ENCODE data around the gene ZDHHC14. TPM values are rescaled to one million over a fixed set of nuclear protein-coding genes. Genes with fewer than 3 reads are reported as not detected.

The ZDHHC14 gene
- total and polyA plus RNA-seq, 2 of the 8 experiments (the other 6 are each of a cell fraction or from before 2014, with no cell fraction given), result 2.9 to 5.3 TPM

DNA sequence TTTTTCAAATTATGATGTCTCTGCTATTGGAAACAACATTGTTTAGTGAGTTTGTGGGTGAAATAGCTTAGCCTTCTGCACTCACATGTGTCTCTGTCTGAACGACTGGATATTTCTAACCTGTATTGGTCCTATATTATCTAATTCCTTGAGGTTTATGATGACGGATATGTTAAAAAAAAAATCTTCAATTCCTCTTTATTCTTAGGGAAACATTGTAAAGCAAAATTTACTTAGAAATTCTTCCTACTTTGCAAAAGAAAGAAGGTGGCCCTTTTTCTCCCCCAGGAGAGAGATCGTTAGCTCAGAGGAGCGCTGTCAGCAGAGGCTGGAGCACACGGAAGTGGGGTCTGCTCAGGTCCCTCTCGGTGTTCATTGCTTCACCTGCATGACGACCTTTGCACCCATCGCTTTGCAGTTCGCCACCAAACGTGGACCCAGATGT is 149.8 kb downstream of the ZDHHC14 start:
- Histone ChIP-seq H3K36me3 (ENCODE audit: control insufficient read depth in 2 of 4, insufficient read depth in 4 of 4, low read length in 3 of 4) (no peaks in the 10 kb centered on the region), H3K4me1 (replicated peaks in 1 of 4; ENCODE audit: control insufficient read depth in 3 of 4, insufficient read depth in 4 of 4, low read length in 3 of 4) (peaks cover 11 to 27% (median 23%) of the 10 kb centered on the region in 4 experiments), H3K56ac (replicated peaks; ENCODE audit: insufficient read length, low read depth, low read length) (no peak overlapping the region), H3K18ac (ENCODE audit: extremely low read depth, low read length) (peak overlapping the region; percentile 89), H3K4me2 (ENCODE audit: insufficient read depth in 1 of 2, low read depth in 2 of 2, low read length in 2 of 2) (peak overlapping the region; percentile 2; a peak in 1 of 4 replicates), H3K9ac (replicated peaks in 1 of 4; ENCODE audit: extremely low read depth in 1 of 4, low read depth in 3 of 4, low read length in 3 of 4) (no peak overlapping the region), H2BK120ac (replicated peaks; ENCODE audit: low read depth, low read length) (peak overlapping the region; percentile 58), H3K4ac (replicated peaks; ENCODE audit: insufficient read length, low read depth, low read length) (peak overlapping the region; percentile 96), H3K23ac (ENCODE audit: insufficient read length) (no peak overlapping the region), H4K91ac (replicated peaks; ENCODE audit: insufficient read length, low read length) (peak overlapping the region; percentile 88), H2BK15ac (ENCODE audit: low read length) (peak overlapping the region; percentile 53; the same call in 1 of the 2 replicates), H3K27me3 (replicated peaks in 1 of 4; ENCODE audit: control insufficient read depth in 3 of 4, extremely low read depth in 1 of 4, insufficient read depth in 3 of 4, low read length in 3 of 4) (0 out of 7 replicates have a peak, but pooled peaks cover 0 to 2% (median 0%) of the 10 kb centered on the region in 4 experiments), H3K23me2 (ENCODE audit: low read depth, low read length) (no peaks in the 10 kb centered on the region), H4K20me1 (replicated peaks in 1 of 2; ENCODE audit: control insufficient read depth in 1 of 2, insufficient read depth in 2 of 2, low read length in 2 of 2) (no peaks in the 10 kb centered on the region), H2BK5ac (ENCODE audit: low read depth, low read length) (peak overlapping the region; percentile 93; the same call in 1 of the 2 replicates), H2BK20ac (ENCODE audit: low read length) (peak overlapping the region; percentile 88; the same call in 1 of the 2 replicates), H2AFZ (ENCODE audit: low read length) (no peak overlapping the region), H4K8ac (ENCODE audit: extremely low read depth, insufficient read depth, low read length) (peak overlapping the region; percentile 51; the same call in 1 of the 2 replicates), H3K79me1 (ENCODE audit: low read depth, low read length) (no peaks in the 10 kb centered on the region), H3K4me3 (ENCODE audit: extremely low read depth in 1 of 4, insufficient read depth in 2 of 4, low read depth in 3 of 4, low read length in 4 of 4) (no peak overlapping the region), H2BK12ac (ENCODE audit: low read depth, low read length) (peak overlapping the region; percentile 94; the same call in 1 of the 2 replicates), H2AK5ac (ENCODE audit: low read depth, low read length) (no peak overlapping the region; the same call in 1 of the 2 replicates), H3K27ac (ENCODE audit: low read depth, low read length) (no peak overlapping the region), H4K5ac (ENCODE audit: insufficient read length, low read depth, low read length) (no peak overlapping the region), H3K79me2 (ENCODE audit: control insufficient read depth in 1 of 2, insufficient read depth in 2 of 2, low read length in 2 of 2) (no peaks in the 10 kb centered on the region), H3K14ac (ENCODE audit: insufficient read length) (no peak overlapping the region), H3K9me3 (ENCODE audit: insufficient read depth in 2 of 2, low read depth in 1 of 2, low read length in 1 of 2) (no peaks in the 10 kb centered on the region)
- 84% methylated on average over 10 of the region's 10 CpGs; no CpG with 5 or more reads in 1 of the 2 experiments for WGBS, 2 experiments (ENCODE audit: extremely low coverage in 1 of 2, insufficient coverage in 1 of 2, insufficient read length in 1 of 2, insufficient replicate concordance in 2 of 2, low coverage in 1 of 2, low lambda C conversion rate in 2 of 2, missing lambda C conversion rate in 1 of 2)
- DNase-seq (ENCODE audit: low read depth in 1 of 2, low spot score in 2 of 2), result no peak
- no peak for TF ChIP-seq JUND (IDR thresholded peaks at IDR 0.05; ENCODE audit: low read length)
- ChIA-PET CTCF (ENCODE audit: partially characterized antibody) (interaction anchor here (0.9 kb wide), 1 partner anchor 30 kb away, joined by 3 read pairs; no protein-coding TSS in a partner anchor), POLR2A (ENCODE audit: partially characterized antibody) (interaction anchor here (1.0 to 1.9 kb wide), 4 partner anchors 9 to 40 kb away, joined by 3 to 9 read pairs (median 6); no protein-coding TSS in a partner anchor)
- FAIRE-seq, result no peak
